ENCODE results near the gene JAML.
A peak's percentile ranks its signal among the peaks of the same experiment; 100 is the strongest.

Gene JAML

GRCh38 chr11:118145285-118146227, 79.3 kb downstream of the JAML start:
- DNase-seq (ENCODE audit: low read depth): peak; percentile 75

GRCh38 chr11:118144301-118145268, 80.2 kb downstream of the JAML start:
- no peak for DNase-seq (ENCODE audit: low read depth)

Data from stimulated activated CD8-positive, alpha-beta memory T cell treated with anti-CD3 and anti-CD28 coated beads, Interleukin-12 subunit alpha, Interleukin-12 subunit beta, amount 100 ng/mL, for 1 hour (primary cell).